ENCODE results near the gene RNU6-1. TPM values are rescaled to one million over a fixed set of nuclear protein-coding genes. Genes with fewer than 3 reads are reported as not detected.

RNU6-1 gene
- polyA plus RNA-seq, 3 donors: not detected

- no peak overlapping the region for H3K4me3 ChIP-seq (replicated peaks in 1 of 3; ENCODE audit: low read depth in 2 of 3, low read length in 3 of 3)
- Mint-ChIP-seq H3K27ac (peak overlapping the region in 2 of 7 donors; percentile 21 to 70), H3K36me3 (peaks cover 29 to 34% of the 10 kb centered on the region in 2 donors), H3K27me3 (ENCODE audit: low read depth in 3 of 3) (peaks cover 0 to 3% (median 0%) of the 10 kb centered on the region in 3 donors), H3K9me3 (peaks cover 4 to 14% (median 12%) of the 10 kb centered on the region in 7 donors), H3K4me1 (no peaks in the 10 kb centered on the region), H3K4me3 (no peak overlapping the region)
- no peak overlapping the region for H2AFZ ChIP-seq (ENCODE audit: insufficient read depth, low read depth, low read length, poor library complexity, severe bottlenecking)
- no peak for DNase-seq
- intact Hi-C loops (cut with micrococcal nuclease): no loop called here
- no peak overlapping the region for H3K9ac ChIP-seq (ENCODE audit: insufficient read depth, low read length, poor library complexity, severe bottlenecking)
- TF ChIP-seq CTCF (IDR thresholded peaks at IDR 0.05): no peak
- no peaks in the 10 kb centered on the region for H3K4me1 ChIP-seq (ENCODE audit: control insufficient read depth in 1 of 2, insufficient read depth in 2 of 2, low read length in 2 of 2)
- H3K36me3 ChIP-seq (replicated peaks in 1 of 2; ENCODE audit: control insufficient read depth in 1 of 2, insufficient read depth in 2 of 2, low read length in 2 of 2): peaks cover 0 to 4% of the 10 kb centered on the region in 2 donors
- H3K79me2 ChIP-seq (ENCODE audit: insufficient read depth, low read length): no peaks in the 10 kb centered on the region
- H3K27ac ChIP-seq (ENCODE audit: low read depth in 1 of 2, low read length in 2 of 2): no peak overlapping the region
- no peak overlapping the region for H3K4me2 ChIP-seq (replicated peaks; ENCODE audit: extremely low read depth, low read length, poor library complexity, severe bottlenecking)
- no peaks in the 10 kb centered on the region for H4K20me1 ChIP-seq (ENCODE audit: insufficient read depth, low read length)
- H3K27me3 ChIP-seq (ENCODE audit: control insufficient read depth in 2 of 2, insufficient read depth in 2 of 2, low read length in 2 of 2): no peaks in the 10 kb centered on the region
- WGBS (ENCODE audit: insufficient coverage): no CpG with 5 or more reads among the region's 4 CpGs
- peaks cover 0 to 4% of the 10 kb centered on the region in 2 donors for H3K9me3 ChIP-seq (replicated peaks in 1 of 2; ENCODE audit: control insufficient read depth in 1 of 2, insufficient read depth in 1 of 2, low read length in 2 of 2)
Measured at GRCh38 chr15:67796196-67797127, 43.4 kb downstream of the RNU6-1 start.

GRCh38 chr15:67794832-67795574 lies 44.8 kb downstream of the RNU6-1 start:
- intact Hi-C loops (cut with micrococcal nuclease): no loop called here
- 100% methylated on average over 3 of the region's 4 CpGs for WGBS (ENCODE audit: insufficient coverage)
- Histone ChIP-seq H3K9me3 (replicated peaks in 1 of 2; ENCODE audit: control insufficient read depth in 1 of 2, insufficient read depth in 1 of 2, low read length in 2 of 2) (peaks cover 0 to 4% of the 10 kb centered on the region in 2 donors), H3K36me3 (replicated peaks in 1 of 2; ENCODE audit: control insufficient read depth in 1 of 2, insufficient read depth in 2 of 2, low read length in 2 of 2) (peaks cover 0 to 8% of the 10 kb centered on the region in 2 donors), H3K9ac (ENCODE audit: insufficient read depth, low read length, poor library complexity, severe bottlenecking) (no peak overlapping the region), H3K27me3 (ENCODE audit: control insufficient read depth in 2 of 2, insufficient read depth in 2 of 2, low read length in 2 of 2) (no peaks in the 10 kb centered on the region), H3K4me1 (ENCODE audit: control insufficient read depth in 1 of 2, insufficient read depth in 2 of 2, low read length in 2 of 2) (no peaks in the 10 kb centered on the region), H3K4me3 (replicated peaks in 1 of 3; ENCODE audit: low read depth in 2 of 3, low read length in 3 of 3) (no peak overlapping the region), H3K27ac (ENCODE audit: low read depth in 1 of 2, low read length in 2 of 2) (no peak overlapping the region), H3K79me2 (ENCODE audit: insufficient read depth, low read length) (no peaks in the 10 kb centered on the region), H3K4me2 (replicated peaks; ENCODE audit: extremely low read depth, low read length, poor library complexity, severe bottlenecking) (no peak overlapping the region), H2AFZ (ENCODE audit: insufficient read depth, low read depth, low read length, poor library complexity, severe bottlenecking) (no peak overlapping the region), H4K20me1 (ENCODE audit: insufficient read depth, low read length) (no peaks in the 10 kb centered on the region)
- peaks cover 0 to 3% (median 0%) of the 10 kb centered on the region in 3 donors for H3K27me3 Mint-ChIP-seq (ENCODE audit: low read depth in 3 of 3)
- no peak overlapping the region for H3K27ac Mint-ChIP-seq
- peaks cover 37 to 38% of the 10 kb centered on the region in 2 donors for H3K36me3 Mint-ChIP-seq
- no peaks in the 10 kb centered on the region for H3K4me1 Mint-ChIP-seq
- no peak for TF ChIP-seq CTCF (IDR thresholded peaks at IDR 0.05)
- peaks cover 4 to 14% (median 12%) of the 10 kb centered on the region in 7 donors for H3K9me3 Mint-ChIP-seq
- no peak for DNase-seq
- H3K4me3 Mint-ChIP-seq: no peak overlapping the region

Measured in CD14-positive monocyte (primary cell).